Cerebellar cortex (tissue), 1 donor: ENCODE results near the gene GORAB.

Experiments used
- DNase-seq: peaks from one replicate; pipeline ENCODE4 v3.0.0-alpha.2; 2015; ENCODE audit warnings: low spot score

The GORAB gene

DNA sequence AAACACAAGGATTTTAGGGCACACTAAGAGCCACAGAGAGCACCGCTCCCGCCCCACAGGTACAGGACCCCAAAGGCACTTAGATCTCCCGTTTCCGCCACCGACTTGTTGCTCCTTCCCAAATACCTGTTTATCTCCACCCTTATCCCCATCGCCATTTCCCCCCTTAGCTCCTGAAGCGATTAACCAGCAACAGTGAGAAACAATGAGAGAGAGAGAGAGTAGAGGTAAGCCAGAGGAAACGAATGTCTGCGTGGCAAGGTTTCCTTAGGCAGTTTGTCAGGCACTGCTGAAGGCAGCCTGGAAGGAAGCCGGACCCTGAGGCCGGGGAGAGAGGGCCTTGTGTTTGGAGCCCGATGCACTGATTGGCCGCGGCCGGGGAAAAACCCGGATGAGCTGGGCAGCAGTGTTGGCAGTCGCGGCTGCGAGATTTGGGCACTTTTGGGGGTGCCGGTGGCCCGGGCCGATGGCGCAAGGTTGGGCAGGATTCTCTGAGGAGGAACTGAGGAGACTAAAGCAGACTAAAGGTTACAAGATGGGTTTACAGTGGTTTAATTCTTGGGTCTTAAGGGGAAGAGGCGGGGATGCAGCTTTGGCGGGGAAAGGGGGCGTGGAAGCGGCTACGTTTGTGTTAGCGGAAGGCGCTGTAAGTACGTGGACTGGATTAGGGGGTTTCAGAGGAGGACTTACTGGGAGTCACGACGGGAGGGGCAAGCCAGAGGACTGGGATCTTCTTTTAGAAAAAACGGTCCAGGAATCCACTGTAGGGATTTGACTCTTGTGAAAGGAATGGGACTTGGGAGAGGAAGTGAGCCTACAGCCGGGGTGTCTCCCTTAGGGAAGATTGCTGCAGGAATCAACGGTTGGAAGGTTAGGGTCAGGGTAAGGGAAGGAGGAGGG is at the start of gene GORAB:
Gene GORAB (plus strand): TSS at position 409 of the 900 bp plus-strand sequence. CDS start 58 bp downstream, at position 467.
- DNase-seq, result peak; percentile 94

DNA sequence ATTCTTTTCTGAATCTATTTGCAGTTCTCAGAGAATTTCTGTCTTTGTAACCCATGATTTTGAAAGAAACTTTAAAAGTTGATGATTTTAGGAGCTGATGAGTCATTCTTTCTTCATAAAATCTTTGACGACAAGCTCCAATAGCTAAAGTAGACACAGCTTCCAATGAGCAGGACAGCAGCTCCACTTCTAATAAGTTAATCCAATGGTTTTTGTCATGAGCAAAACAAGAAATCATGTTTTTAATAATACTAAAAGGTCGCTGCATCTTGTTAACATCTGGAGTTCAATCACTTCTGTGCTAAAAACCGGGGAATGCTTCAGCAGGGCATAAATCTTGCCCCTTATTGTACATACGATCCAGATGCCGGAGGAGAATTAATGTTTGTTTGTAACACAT is 48.9 kb upstream of the GORAB start:
- DNase-seq, result no peak

DNA sequence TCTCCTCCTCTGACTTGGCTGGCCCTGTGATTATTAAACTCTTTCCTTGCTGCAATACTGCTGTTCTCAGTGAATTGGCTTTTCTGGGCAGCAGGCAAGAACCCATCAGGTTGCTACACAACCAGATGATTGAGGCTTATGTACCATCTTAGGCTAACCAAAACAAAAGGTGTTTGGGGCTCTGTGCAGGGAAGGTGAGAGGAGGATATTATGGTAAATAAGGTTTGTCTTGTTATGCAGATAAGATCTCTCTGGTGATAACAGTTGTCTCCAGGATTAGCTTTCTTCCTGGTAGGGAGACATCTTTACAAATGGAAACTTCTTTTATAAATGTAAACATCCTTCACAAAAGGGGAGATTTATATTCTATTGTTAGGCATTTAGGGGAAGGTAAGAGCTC is 44.5 kb upstream of the GORAB start:
- no peak for DNase-seq

GRCh38 chr1:170491291-170491690 is 40.7 kb upstream of the GORAB start:
- no peak for DNase-seq

DNA sequence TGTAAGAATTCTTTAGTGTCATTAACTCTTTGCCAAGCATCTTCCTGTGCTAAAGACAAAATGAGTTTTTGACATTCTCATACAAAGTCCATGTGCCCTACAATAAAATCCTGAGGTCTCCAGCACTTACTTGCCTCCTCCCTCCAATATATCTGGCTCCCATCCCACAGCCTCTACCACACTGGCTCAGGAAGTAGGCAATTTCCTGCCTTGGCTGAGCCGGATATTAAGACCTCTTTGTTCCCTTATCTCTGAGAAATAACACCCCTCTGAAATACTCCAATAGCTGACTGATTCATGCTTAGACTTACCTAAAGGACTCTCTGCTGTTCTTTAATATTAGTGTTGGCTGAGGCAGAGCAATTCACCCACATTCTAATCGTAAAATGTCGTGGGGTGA is 37.6 kb upstream of the GORAB start:
- peak; percentile 70 for DNase-seq

GRCh38 chr1:170495006-170495405 is 37.0 kb upstream of the GORAB start:
- DNase-seq, result peak; percentile 28

- DNase-seq, result no peak
Observed at GRCh38 chr1:170498876-170499275, 33.1 kb upstream of the GORAB start.

- no peak for DNase-seq
Observed at GRCh38 chr1:170503665-170504064, 28.3 kb upstream of the GORAB start.

DNA sequence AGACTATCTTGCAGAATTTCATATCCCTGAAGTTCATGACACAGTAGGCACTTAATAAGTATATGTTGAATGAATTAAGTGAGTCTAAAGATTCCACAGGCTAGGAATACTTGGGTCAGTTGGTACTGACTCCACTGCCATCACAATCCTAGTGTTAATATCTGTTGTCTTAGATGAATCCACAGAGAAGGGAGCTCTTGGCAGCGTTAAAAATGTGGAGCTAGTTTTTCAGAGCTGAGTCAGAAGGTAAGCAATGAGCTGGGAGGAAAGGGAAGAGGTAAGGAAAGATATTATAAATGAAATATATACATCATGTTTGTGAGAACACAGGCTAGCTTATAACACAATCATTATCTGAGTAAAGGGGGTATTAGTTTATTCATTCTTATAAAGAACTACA is 21.8 kb upstream of the GORAB start:
- no peak for DNase-seq

DNA sequence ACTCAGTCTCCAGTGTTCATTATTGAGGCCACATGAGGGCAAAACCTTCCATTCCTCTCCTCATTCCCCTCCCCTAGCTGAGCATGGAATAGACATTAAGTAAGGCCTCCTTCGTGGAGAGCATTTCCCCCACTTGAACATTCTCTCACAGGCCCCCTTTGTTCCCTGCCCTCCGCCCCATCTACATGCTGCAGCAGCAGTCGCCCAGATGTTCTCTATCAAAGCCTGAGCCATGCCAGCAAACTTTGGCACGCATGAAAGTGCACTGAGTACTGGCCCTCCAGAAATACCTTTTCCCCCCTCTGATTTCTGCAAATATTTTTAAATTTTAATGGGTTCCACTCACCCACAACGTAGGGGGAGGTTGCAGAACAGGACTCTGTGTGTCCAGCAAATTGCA is 20.9 kb upstream of the GORAB start:
- DNase-seq, result no peak

DNA sequence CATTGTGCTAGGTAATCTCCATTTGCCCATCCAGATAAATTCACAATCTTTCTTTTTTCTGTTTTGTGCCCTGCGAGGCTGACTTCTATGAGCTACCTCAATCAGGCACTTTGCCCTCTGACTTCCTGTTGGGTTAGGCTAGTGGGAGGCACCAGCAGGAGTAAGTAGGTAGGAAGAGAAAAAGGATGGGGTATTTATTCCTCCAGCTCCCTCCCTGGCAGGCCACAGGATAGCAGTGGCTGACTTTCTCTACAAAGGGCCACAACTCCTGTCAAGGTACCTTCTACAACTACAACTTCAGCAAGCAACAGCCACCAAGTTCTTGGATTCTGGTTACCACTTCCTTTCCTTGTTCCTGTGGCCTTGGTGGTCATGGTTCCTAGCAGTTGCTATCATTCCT is 18.8 kb upstream of the GORAB start:
- DNase-seq, result no peak

- DNase-seq, result no peak
Observed at GRCh38 chr1:170518185-170518834, 13.7 kb upstream of the GORAB start.

- no peak for DNase-seq
Observed at GRCh38 chr1:170518965-170519364, 13.0 kb upstream of the GORAB start.

- DNase-seq, result no peak
Observed at GRCh38 chr1:170520601-170521000, 11.4 kb upstream of the GORAB start.

DNA sequence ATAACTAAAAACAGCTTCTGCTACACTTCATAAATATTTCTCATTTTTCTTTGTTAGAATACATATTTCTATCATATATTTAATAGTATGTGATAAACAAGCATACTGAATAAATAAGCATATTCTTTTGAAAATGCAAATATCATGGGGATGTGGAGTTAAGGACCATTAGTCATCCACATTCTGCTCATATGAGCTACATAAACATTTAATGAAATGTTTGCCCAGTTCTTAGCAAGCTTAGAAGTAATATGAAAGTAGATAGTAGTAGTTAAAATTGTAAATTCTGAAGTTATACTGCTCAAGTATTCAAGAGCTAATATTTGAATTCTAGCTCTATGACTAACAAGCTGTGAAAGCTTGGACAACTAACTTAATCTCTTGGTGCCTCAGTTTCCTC is 10.1 kb upstream of the GORAB start:
- DNase-seq, result no peak

GRCh38 chr1:170530972-170531757 is 801 bp upstream of the GORAB start:
- DNase-seq, result peak; percentile 17

- no peak for DNase-seq
Observed at GRCh38 chr1:170533298-170533697, 1.3 kb downstream of the GORAB start.

GRCh38 chr1:170534626-170535147 is 2.7 kb downstream of the GORAB start:
- DNase-seq, result no peak

GRCh38 chr1:170535418-170535817 is 3.5 kb downstream of the GORAB start:
- no peak for DNase-seq

GRCh38 chr1:170536924-170537551 is 5.1 kb downstream of the GORAB start:
- DNase-seq, result no peak

DNA sequence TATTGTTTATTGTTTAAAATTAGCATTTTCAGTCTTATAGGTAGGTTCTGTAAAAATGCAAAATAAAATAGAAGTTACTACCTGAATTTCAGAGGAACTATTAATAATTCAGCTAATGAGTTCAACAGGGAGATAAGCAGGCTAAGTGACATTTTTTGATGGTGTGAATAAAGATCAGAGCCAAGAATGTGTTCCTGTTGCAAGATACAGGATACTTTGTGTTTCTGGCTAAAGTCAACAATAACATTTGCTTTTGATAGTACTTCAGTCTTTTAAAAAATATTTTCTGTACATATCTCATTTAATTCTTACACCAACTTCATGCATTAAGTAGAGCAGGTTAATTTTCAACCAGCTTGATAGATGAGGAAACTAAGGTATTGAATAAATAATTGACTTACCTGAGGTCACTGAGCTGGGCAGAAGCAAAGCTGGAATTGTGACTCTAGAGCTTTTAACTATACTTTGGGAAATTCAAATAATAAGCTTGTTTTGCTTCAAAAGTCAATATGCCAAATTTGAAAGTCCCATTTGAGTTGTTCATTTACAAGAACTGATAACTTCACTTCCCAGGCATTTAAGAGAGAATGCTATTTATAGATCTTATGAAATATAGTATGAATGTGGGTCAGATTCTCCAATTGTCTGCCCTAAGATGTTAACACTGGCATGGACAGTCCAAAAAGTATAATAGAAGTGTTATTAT is 6.0 kb downstream of the GORAB start:
- DNase-seq, result no peak
